IMR-90 (cell line): Measurements from ENCODE around the gene MYH6. TPM values are rescaled to one million over a fixed set of nuclear protein-coding genes. Genes with fewer than 3 reads are reported as not detected.

Experiments
- ATAC-seq: fragments of 200-7000 bp; cut with Tn5 transposase; 2 replicates; pipeline ENCODE4 v1.9.1; 2020; ENCODE audit warnings: low read depth, mild to moderate bottlenecking, moderate library complexity
- BruUV-seq: library from RNA; stranded (reverse); fragments of 400-500 nt; replicated peaks from 2 replicates; lab custom pipeline; 2021; lab: Mats Ljungman, UMichigan
- CTCF ChIA-PET: fragments of 300-600 bp; formaldehyde crosslinking; extraction: SDS; loops from one replicate; lab custom pipeline; 2021; ENCODE audit warnings: antibody characterized with exemption; lab: Yijun Ruan, JAX
- POLR2A ChIA-PET: fragments of 300-600 bp; sonication (Branson Sonifier 250); formaldehyde crosslinking; loops from one replicate; lab custom pipeline; 2022; ENCODE audit warnings: antibody characterized with exemption; ENCODE audit not compliant: unreplicated experiment; lab: Charles Lee
- DNase-seq: peaks from one replicate; pipeline ENCODE4 v3.0.0; 2013
- H2AFZ ChIP-seq: replicated peaks from 2 replicates; pipeline ENCODE3; 2013; ENCODE audit warnings: low read length, mild to moderate bottlenecking; ENCODE audit not compliant: poor library complexity
- H2AK5ac ChIP-seq: 2 replicates; pipeline ENCODE4 v1.6.1; 2013; ENCODE audit warnings: low read depth, low read length, inconsistent platforms
- H2AK9ac ChIP-seq: replicated peaks from 2 replicates; pipeline ENCODE3; 2013; ENCODE audit warnings: mild to moderate bottlenecking, low read depth, low read length, moderate library complexity; ENCODE audit not compliant: poor library complexity
- H2BK120ac ChIP-seq: 2 replicates; pipeline ENCODE4 v1.6.1; 2013; ENCODE audit warnings: low read depth, low read length, inconsistent platforms
- H2BK15ac ChIP-seq: 3 replicates; pipeline ENCODE4 v1.6.1; 2013; ENCODE audit warnings: low read depth, low read length, inconsistent platforms
- H2BK20ac ChIP-seq: 2 replicates; pipeline ENCODE4 v1.6.1; 2013; ENCODE audit warnings: low read depth, mild to moderate bottlenecking, inconsistent platforms, low read length, moderate library complexity
- H2BK5ac ChIP-seq: 2 replicates; pipeline ENCODE4 v1.6.1; 2013; ENCODE audit warnings: mild to moderate bottlenecking, low read depth, low read length, inconsistent platforms; ENCODE audit not compliant: poor library complexity, severe bottlenecking
- H3K14ac ChIP-seq: replicated peaks from 2 replicates; pipeline ENCODE4 v1.6.1; 2013; ENCODE audit warnings: low read depth, low read length, inconsistent platforms
- H3K18ac ChIP-seq: 2 replicates; pipeline ENCODE4 v1.6.1; 2013; ENCODE audit warnings: low read depth, low read length, control low read depth
- H3K23ac ChIP-seq: 2 replicates; pipeline ENCODE4 v1.6.1; 2013; ENCODE audit warnings: low read depth, low read length, inconsistent platforms
- H3K27ac ChIP-seq: 2 replicates; pipeline ENCODE4 v1.5.1; 2013; ENCODE audit warnings: mild to moderate bottlenecking, control low read depth, low read length; ENCODE audit not compliant: insufficient read depth
- H3K27me3 ChIP-seq: 2 replicates; pipeline ENCODE4 v1.6.1; 2013; ENCODE audit warnings: low read length; ENCODE audit not compliant: control insufficient read depth, insufficient read depth
- H3K36me3 ChIP-seq: 2 replicates; pipeline ENCODE4 v1.6.1; 2013; ENCODE audit warnings: low read length, mixed read lengths; ENCODE audit not compliant: control insufficient read depth, insufficient read depth
- H3K4ac ChIP-seq: 2 replicates; pipeline ENCODE4 v1.6.1; 2013; ENCODE audit warnings: low read depth, low read length, inconsistent platforms
- H3K4me1 ChIP-seq: 2 replicates; pipeline ENCODE4 v1.6.1; 2013; ENCODE audit warnings: low read length, mixed read lengths; ENCODE audit not compliant: control insufficient read depth, insufficient read depth
- H3K4me2 ChIP-seq: 2 replicates; pipeline ENCODE4 v1.6.1; 2013; ENCODE audit warnings: low read depth, mild to moderate bottlenecking, control low read depth, low read length, moderate library complexity
- H3K4me3 ChIP-seq: 2 replicates; pipeline ENCODE4 v1.5.1; 2013; ENCODE audit warnings: low read depth, mild to moderate bottlenecking, control low read depth, low read length, moderate library complexity; ENCODE audit not compliant: insufficient read depth
- H3K56ac ChIP-seq: 2 replicates; pipeline ENCODE4 v1.6.1; 2013; ENCODE audit warnings: low read length, inconsistent platforms; ENCODE audit not compliant: insufficient read depth; ENCODE audit errors: extremely low read depth
- H3K79me1 ChIP-seq, 2 experiments: 2 replicates each; pipeline ENCODE4 v1.6.1; 2013; ENCODE audit warnings: low read length in 2 of 2, inconsistent platforms in 1 of 2, low read depth in 1 of 2
- H3K9ac ChIP-seq: 2 replicates; pipeline ENCODE4 v1.6.1; 2013; ENCODE audit warnings: low read depth, low read length, control low read depth
- H3K9me1 ChIP-seq: 2 replicates; pipeline ENCODE4 v1.6.1; 2013; ENCODE audit warnings: low read length, inconsistent platforms; ENCODE audit not compliant: insufficient read depth
- H3K9me3 ChIP-seq: 2 replicates; pipeline ENCODE4 v1.6.1; 2013; ENCODE audit warnings: low read length; ENCODE audit not compliant: control insufficient read depth, insufficient read depth
- H4K20me1 ChIP-seq: 2 replicates; pipeline ENCODE4 v1.6.1; 2013; ENCODE audit warnings: low read length, inconsistent platforms; ENCODE audit not compliant: insufficient read depth
- H4K5ac ChIP-seq: 2 replicates; pipeline ENCODE4 v1.6.1; 2013; ENCODE audit warnings: mild to moderate bottlenecking, low read depth, low read length, control low read depth
- H4K8ac ChIP-seq, 2 experiments: 2 replicates each; pipeline ENCODE4 v1.6.1; 2013; ENCODE audit warnings: low read depth in 2 of 2, low read length in 2 of 2, control low read depth in 1 of 2, inconsistent platforms in 1 of 2
- H4K91ac ChIP-seq: 2 replicates; pipeline ENCODE4 v1.6.1; 2013; ENCODE audit warnings: low read depth, low read length, inconsistent platforms; ENCODE audit not compliant: insufficient read depth
- CEBPB ChIP-seq: IDR thresholded peaks from 2 replicates; pipeline ENCODE4 v1.6.1; 2012; ENCODE audit warnings: low read depth, low read length, improper control_type of control experiment
- CHD1 ChIP-seq: IDR thresholded peaks from 2 replicates; pipeline ENCODE4 v1.6.1; 2012; ENCODE audit warnings: low read depth, low read length, improper control_type of control experiment
- CTCF ChIP-seq: conservative IDR thresholded peaks from 2 replicates; pipeline ENCODE4 v1.5.1; 2012; ENCODE audit warnings: mild to moderate bottlenecking, low read depth, low read length, improper control_type of control experiment
- MAFK ChIP-seq: IDR thresholded peaks from 2 replicates; pipeline ENCODE4 v1.6.1; 2012; ENCODE audit warnings: low read depth, low read length, improper control_type of control experiment
- MAZ ChIP-seq: IDR thresholded peaks from 2 replicates; pipeline ENCODE4 v1.6.1; 2012; ENCODE audit warnings: low read depth, mild to moderate bottlenecking, low read length, improper control_type of control experiment, moderate library complexity, borderline replicate concordance
- NFE2L2 ChIP-seq: fragments of 150-350 bp; IDR thresholded peaks from 2 replicates; pipeline ENCODE4 v1.6.1; 2016; ENCODE audit warnings: low read depth, mild to moderate bottlenecking, low read length
- POLR2A ChIP-seq: IDR thresholded peaks from 2 replicates; pipeline ENCODE4 v1.6.1; 2012; ENCODE audit warnings: mild to moderate bottlenecking, low read depth, low read length
- RFX5 ChIP-seq: IDR thresholded peaks from 2 replicates; pipeline ENCODE4 v1.8.0; 2012; ENCODE audit warnings: low read depth, mild to moderate bottlenecking, low read length, moderate library complexity
- SMC3 ChIP-seq: fragments of 150-350 bp; IDR thresholded peaks from 2 replicates; pipeline ENCODE4 v1.6.1; 2016; ENCODE audit warnings: low read depth, mild to moderate bottlenecking, antibody characterized with exemption, low read length, moderate library complexity
- USF2 ChIP-seq: fragments of 150-350 bp; IDR thresholded peaks from 2 replicates; pipeline ENCODE4 v1.6.1; 2017; ENCODE audit warnings: mild to moderate bottlenecking, antibody characterized with exemption, low read length, low read depth
- WGBS, 2 experiments: methylation state at CpG; one replicate each; pipeline versions ENCODE4 v1.1.5 to v1.1.7; 2013; ENCODE audit warnings: missing lambda C conversion rate in 2 of 2; ENCODE audit not compliant: insufficient read length in 1 of 2; ENCODE audit errors: extremely low coverage in 2 of 2; 5-methylcytosine and 5-hydroxymethylcytosine counted together
- dilution Hi-C: fragments of 300-500 bp; cut with HindIII; formaldehyde crosslinking; loops from one replicate; pipeline ENCODE4 v1.14.3; 2018; ENCODE audit warnings: low sequenced_read_pairs; ENCODE audit not compliant: unreplicated experiment
- in situ Hi-C: fragments of 300-500 bp; cut with MboI; formaldehyde crosslinking; loops from 3 replicates; pipeline ENCODE4 v1.14.3; 2019; ENCODE audit warnings: low sequenced_read_pairs, inconsistent platforms, mixed read lengths
- intact Hi-C: fragments of 100-400 bp; cut with micrococcal nuclease; formaldehyde crosslinking; loops from 2 replicates; pipeline ENCODE4 v1.10.0; 2022
- polyA plus RNA-seq, 3 experiments: library from polyadenylated mRNA; depleted of rRNA; stranded (reverse); fragments of >200 nt; gene quantifications; 2 replicates each; pipeline ENCODE4 v1.2.3, GENCODE V29; 2012; ENCODE audit warnings: low replicate concordance in 1 of 3
- total RNA-seq: library from RNA; depleted of rRNA; stranded (reverse); fragments of >200 nt; gene quantifications from 2 replicates; pipeline ENCODE4 v1.2.3, GENCODE V29; 2012

MYH6 gene
- total and polyA plus RNA-seq, 2 of the 4 experiments (the other 2 are of a cell fraction) = not detected

GRCh38 chr14:23396126-23396525 lies 11.9 kb downstream of the MYH6 start:
- Histone ChIP-seq H3K9ac (no peak overlapping the region), H3K23ac (no peak overlapping the region), H2AK5ac (no peak overlapping the region), H3K79me1 (no peaks in the 10 kb centered on the region), H2BK20ac (no peak overlapping the region), H3K36me3 (no peaks in the 10 kb centered on the region), H3K27ac (no peak overlapping the region), H4K91ac (no peak overlapping the region), H4K20me1 (no peaks in the 10 kb centered on the region), H3K9me1 (no peaks in the 10 kb centered on the region), H3K56ac (no peak overlapping the region), H2AFZ (no peak overlapping the region), H3K27me3 (peaks cover 13% of the 10 kb centered on the region), H3K4me2 (no peak overlapping the region), H4K5ac (no peak overlapping the region), H2BK5ac (no peak overlapping the region), H2BK15ac (no peak overlapping the region), H4K8ac (no peak overlapping the region), H3K4me1 (no peaks in the 10 kb centered on the region), H3K9me3 (no peaks in the 10 kb centered on the region), H2BK120ac (no peak overlapping the region), H3K18ac (no peak overlapping the region), H3K4ac (no peak overlapping the region), H2AK9ac (peak overlapping the region; percentile 42), H3K14ac (no peak overlapping the region), H3K4me3 (no peak overlapping the region)
- intact Hi-C loops = no loop called here
- 75% methylated on average over 7 of the region's 10 CpGs; no CpG with 5 or more reads in 1 of the 2 experiments for WGBS, 2 experiments
- no TSS peak for BruUV-seq
- in situ Hi-C loops = no loop called here
- CTCF ChIA-PET = no interaction called here
- no peak for DNase-seq
- no peak for ATAC-seq
- dilution Hi-C loops = no loop called here
- TF ChIP-seq SMC3 (no peak), POLR2A (no peak), MAZ (no peak), CTCF (no peak), USF2 (no peak), MAFK (no peak), CEBPB (no peak), NFE2L2 (no peak), RFX5 (no peak), CHD1 (no peak)
- POLR2A ChIA-PET = no interaction called here
